ENCODE data around the gene RRAGC.

RRAGC gene, protein sequence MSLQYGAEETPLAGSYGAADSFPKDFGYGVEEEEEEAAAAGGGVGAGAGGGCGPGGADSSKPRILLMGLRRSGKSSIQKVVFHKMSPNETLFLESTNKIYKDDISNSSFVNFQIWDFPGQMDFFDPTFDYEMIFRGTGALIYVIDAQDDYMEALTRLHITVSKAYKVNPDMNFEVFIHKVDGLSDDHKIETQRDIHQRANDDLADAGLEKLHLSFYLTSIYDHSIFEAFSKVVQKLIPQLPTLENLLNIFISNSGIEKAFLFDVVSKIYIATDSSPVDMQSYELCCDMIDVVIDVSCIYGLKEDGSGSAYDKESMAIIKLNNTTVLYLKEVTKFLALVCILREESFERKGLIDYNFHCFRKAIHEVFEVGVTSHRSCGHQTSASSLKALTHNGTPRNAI

GRCh38 chr1:38859561-38860453, at the start of gene RRAGC:
Gene RRAGC (minus strand): TSS chr1:38859772. CDS start chr1:38859646, 126 bp downstream.
- peak; percentile 98 for DNase-seq

DNA sequence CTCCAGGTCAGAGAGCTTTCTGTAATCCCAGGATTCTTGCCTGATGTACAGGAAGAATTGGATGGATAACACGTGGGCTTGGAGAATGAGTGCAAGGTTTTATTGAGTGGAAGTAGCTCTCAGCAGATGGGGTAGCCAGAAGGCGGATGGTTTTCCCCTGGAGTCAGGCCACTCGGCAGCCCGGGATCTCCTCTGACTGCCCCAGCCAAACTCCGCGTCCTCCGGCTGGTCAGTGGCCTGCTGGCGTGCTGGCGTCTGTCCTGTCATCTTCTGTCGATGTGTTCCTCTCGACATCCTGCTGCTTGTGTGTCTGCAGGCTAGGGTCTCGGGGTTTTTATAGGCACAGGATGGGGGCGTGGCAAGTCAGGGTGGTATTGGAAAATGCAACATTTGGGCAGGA, 49.2 kb upstream of the RRAGC start:
- DNase-seq: no peak

- DNase-seq: no peak
These were observed 46.4 kb upstream of the RRAGC start for GRCh38 chr1:38905985-38906384.

- no peak for DNase-seq
These were observed 40.0 kb upstream of the RRAGC start for GRCh38 chr1:38899560-38899959.

DNA sequence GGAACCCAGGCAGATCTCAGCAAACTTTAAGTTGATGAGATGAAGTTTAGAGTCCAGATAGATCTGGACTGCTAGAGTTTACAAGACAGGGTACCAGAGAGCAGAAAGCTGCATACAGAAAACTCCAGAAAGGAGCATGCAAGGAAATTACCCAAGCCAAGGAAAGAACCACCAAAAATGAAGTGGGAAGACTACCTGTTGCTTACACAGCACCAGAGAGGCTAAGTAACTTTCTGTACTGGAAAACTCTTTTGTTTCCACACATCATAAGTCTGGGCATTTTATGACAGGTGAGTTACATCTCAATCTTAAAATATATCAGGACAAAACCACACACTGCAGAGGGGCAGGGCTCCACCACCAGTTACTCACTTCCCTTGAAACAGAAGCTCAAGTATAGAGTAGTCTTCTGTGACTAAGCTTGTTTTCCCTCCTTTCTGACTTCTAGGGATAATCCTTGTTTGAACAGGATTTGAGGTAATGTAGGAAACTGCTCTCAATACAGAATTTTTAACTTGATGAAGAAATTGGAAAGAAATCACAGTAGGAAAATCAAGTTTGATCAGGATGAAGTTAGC, 39.2 kb upstream of the RRAGC start:
- no peak for DNase-seq

DNA sequence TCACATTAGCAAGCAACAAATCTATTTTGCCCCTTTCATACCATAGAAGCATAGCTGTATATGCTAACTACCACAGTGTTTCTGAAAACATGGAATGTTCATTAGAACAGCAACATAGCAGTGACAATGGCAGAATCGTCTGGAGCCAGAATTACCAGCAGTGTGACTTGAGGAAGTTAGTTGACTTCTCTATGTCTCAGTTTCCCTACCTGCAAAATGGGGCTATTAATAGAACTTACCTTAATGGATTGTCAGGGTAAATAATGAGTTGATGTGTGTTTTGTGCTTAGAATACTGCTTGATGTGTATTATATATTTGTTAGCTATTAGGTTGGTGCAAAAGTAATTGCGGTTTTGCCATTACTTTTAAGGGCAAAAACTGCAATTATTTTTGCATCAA, 36.6 kb upstream of the RRAGC start:
- DNase-seq: no peak

- no peak for DNase-seq
These were observed 33.4 kb upstream of the RRAGC start for GRCh38 chr1:38892976-38893375.

DNA sequence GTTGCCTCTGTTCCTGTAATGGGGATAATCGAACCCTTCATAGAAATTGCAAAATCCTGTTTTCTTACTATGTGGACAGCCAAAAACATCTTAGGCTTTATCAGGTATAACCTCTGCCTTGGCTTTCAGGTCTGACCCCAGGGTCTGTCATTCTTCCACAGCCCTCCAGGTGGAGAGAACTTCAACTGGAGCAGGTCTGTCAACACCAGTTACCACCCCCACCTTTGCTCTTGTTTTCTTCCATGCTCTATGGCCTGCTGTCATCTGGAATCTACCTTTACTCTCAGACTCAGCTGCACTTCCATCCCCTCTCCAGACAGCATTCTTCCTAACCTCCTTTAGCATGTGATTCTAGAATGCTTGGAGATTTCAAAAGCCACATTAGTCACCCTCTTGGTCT, 32.2 kb upstream of the RRAGC start:
- no peak for DNase-seq

GRCh38 chr1:38889589-38889988, 30.0 kb upstream of the RRAGC start:
- DNase-seq: no peak

DNA sequence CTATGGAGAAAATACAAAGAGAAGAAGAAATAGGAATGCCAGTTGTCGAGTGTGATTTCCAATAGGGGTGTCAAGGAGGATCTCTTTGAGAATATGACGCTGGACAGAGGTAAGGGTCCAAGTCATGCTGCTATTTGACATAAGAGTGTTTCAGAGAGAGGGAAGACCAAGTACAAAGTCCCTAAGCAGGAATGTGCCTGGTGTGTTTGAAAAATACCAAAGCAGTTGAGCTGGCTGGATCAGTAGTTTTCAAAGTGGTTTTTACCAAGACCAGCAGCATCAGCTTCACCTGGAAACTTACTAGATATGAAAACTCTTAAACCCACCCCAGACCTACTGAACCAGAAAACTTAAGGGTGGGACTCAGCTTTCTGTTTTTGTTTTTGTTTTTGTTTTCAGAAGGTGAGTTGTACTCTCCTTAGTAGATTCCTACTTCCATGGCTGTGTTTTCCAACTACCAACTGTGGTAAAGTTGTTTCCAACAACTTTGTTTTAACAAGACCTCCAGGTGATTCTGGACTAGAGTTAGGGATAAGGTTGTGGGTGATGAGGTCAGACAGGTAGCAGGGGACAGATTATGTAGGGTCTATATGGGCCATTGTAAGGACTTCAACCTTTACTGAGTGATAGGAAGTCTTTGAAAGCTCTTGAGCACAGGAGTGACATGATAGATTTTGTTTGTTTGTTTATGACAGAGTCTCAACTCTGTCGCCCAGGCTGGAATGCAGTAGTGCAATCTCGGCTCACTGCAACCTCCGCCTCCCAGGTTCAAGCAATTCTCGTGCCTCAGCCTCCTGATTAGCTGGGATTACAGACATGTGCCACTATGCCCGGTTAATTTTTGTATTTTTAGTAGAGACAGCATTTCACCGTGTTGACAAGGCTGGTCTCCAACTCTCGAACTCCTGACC, 29.1 kb upstream of the RRAGC start:
- DNase-seq: no peak

DNA sequence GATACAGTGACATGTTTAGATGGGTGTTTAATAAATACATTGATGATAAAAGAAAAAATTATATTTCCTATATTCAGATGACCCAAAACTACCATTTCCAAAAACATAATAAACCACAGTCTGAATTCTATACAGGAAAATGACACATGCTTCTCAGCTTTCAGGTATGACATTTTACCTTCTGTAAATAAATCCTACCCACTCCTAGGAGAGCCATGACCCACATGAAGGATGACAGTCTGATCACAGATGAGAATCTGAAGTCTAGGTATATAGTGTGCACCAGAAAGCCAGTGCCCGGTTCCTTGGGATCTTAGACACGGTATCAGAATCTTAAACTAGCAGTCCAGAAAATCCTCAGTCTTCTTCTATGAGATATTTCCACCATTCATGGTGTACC, 25.5 kb upstream of the RRAGC start:
- no peak for DNase-seq

DNA sequence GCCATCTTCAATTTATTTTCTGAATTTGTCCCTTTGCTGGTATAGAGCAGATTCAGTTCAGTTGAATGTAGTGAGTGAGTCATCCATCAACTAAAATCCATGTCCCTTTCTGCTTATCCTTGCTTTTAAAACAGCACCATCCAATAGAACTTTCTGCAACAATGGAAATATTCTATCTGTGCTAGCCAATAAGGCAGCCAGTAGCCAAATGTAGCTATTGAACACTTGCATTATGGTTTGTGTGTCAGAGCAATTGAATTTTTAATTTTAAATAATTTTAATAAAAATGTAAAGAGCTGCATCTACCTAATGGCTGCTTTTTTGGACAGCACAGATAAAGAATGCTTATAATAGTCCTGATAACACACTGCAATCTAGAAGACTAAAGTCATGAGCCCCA, 21.9 kb upstream of the RRAGC start, which contains the start of gene GJA9:
GJA9 (minus strand) TSS at position 101 of the 400 bp plus-strand sequence. CDS start 5,489 bp downstream, outside the sequence.
- DNase-seq: no peak

DNA sequence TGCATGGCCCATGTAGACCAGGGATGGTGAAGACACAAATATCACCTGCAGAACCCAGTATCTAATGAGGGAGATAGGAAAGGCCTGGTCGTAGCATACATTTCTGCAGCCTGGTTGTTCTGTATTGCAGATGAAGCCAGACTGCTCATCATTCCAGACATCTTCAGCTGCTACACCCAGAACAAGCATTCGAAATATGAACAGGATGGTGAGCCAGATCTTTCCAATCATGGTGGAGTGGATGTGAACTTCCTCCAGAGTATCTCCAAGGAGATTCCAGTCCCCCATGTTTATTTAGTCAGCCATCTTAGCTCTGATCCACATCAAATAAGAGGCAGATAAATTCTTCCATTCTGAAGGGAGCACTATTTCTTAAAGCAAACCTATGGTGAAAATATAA, 16.2 kb upstream of the RRAGC start:
- DNase-seq: no peak

DNA sequence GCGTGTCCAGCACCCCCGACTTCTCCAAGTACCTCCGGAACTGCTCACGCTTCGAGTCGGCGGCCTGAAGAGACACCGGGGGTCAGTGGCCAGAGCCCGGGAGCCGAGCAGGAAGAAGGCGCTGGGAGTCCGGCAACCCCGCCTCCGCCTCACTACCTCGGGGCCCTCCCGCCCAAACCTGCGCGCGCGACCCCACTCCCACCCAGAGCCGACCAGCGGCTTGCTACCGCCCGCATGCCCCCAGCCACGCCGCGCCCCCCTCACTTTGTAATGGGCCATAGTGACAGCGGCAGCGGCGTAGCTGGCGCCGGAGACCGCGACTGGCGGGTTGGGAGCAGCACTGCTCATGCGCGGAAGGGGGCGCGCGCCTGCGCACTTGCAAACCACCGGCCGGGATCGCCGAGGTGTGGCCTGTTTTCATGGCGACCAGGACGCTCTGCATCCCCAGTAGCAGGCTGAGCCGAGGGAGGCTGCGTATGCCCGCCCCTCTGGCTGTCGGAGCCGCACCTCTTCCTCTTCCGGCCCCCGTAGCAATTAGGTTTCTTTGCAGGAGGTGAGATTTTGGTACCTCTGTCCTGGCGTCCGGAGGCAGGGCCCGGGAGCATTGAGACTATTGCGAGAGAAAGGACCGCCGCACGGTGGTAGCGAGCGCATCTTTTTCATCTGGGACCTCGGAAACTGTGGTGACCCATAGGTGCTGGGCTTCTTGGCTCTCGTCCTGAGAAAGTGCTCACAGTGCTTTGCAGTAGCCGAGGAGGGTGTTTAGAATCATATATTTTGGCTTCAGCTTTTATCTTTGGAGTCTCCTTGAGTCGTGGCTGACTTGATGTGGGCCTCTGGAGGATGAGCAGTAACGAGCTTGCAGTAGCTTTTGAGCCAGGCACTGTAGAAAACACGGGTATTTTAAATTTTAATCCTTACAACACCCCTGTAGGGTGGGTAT, 13.7 kb upstream of the RRAGC start, which contains the start of gene MYCBP:
MYCBP (minus strand) TSS at position 322 of the 943 bp plus-strand sequence; CDS start at position 279, 43 bp downstream.
- peak; percentile 97 for DNase-seq

GRCh38 chr1:38872401-38873026, 12.9 kb upstream of the RRAGC start:
- DNase-seq: peak; percentile 16

DNA sequence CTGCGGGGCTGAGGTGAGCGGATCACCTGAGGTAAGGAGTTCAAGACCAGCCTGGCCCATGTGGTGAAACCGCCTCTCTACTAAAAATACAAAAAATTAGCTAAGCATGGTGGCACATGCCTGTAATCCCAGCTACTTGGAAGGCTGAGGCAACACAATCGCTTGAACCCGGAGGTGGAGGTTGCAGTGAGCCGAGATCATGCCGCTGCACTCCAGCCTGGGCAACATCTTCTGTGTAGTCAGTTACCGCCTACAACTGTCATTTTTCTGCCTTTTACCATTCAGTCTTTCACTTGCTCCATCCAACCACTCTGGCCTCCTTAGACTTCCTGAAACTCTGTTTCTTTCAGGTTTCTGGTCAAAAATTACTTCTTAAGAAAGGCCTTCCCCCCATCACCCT, 11.4 kb upstream of the RRAGC start:
- DNase-seq: no peak

DNA sequence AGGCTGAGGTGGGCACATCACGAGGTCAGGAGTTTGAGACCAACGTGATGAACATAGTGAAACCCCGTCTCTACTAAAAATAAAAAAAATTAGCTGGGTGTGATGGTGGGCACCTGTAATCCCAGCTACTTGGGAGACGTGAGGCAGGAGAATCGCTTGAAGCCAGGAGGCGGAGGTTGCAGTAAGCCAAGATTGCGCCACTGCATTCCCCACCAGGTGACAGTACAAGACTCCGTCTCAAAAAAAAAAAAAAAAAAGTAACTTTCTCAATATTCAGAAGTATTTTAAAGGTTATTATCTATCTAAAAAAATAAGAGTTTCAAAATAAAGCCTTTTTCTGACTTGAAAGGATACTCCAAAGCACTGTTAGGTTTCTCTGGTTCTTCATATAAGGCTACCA, 7.6 kb upstream of the RRAGC start:
- no peak for DNase-seq

GRCh38 chr1:38865112-38865715, 5.6 kb upstream of the RRAGC start:
- no peak for DNase-seq

DNA sequence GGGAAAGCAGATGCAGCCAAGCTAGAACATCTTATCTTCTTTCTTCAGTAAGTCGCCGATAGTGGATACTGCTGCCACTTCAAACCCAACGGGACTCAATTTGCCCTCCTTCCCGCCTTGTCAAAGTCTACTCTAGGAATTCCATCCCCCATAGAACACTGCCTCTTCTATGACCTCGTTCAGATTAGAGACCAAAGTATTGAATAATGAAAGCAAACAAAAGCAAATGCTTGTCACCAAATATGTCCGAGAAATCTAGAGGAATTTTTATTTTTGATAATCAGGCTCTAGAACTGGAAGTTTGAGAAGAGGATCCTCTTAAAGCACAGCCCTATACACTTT, 853 bp upstream of the RRAGC start:
- DNase-seq: no peak

All from activated effector memory CD4-positive, alpha-beta T cell treated with Interleukin-2 at 50 U/mL for 16 hours (primary cell).